Calu3 (cell line): ENCODE results near the gene KCNH2. TPM values are rescaled to one million over a fixed set of nuclear protein-coding genes. Genes with fewer than 3 reads are reported as not detected.

Experiments
- BruUV-seq: library from RNA; stranded (reverse); fragments of 400-500 nt; replicated peaks from 2 replicates; lab custom pipeline; 2021; lab: Mats Ljungman, UMichigan
- CTCF ChIA-PET: fragments of 300-600 bp; sonication (Branson Sonifier 250); formaldehyde crosslinking; loops from one replicate; lab custom pipeline; 2022; ENCODE audit warnings: antibody characterized with exemption; lab: Charles Lee
- DNase-seq: peaks from one replicate; pipeline ENCODE4 v3.0.0; 2022
- H3K27ac Mint-ChIP-seq: one replicate; pipeline ENCODE4 v1.8.0; 2022; ENCODE audit warnings: mixed read lengths; ENCODE audit not compliant: unreplicated experiment
- H3K27me3 Mint-ChIP-seq: one replicate; pipeline ENCODE4 v1.8.0; 2022; ENCODE audit warnings: mixed read lengths; ENCODE audit not compliant: unreplicated experiment
- H3K36me3 Mint-ChIP-seq: one replicate; pipeline ENCODE4 v1.8.0; 2022; ENCODE audit warnings: mild to moderate bottlenecking, moderate library complexity, mixed read lengths; ENCODE audit not compliant: insufficient read depth, unreplicated experiment
- H3K4me1 Mint-ChIP-seq: one replicate; pipeline ENCODE4 v1.8.0; 2022; ENCODE audit warnings: mild to moderate bottlenecking, low read depth, mixed read lengths; ENCODE audit not compliant: unreplicated experiment
- H3K4me3 Mint-ChIP-seq: one replicate; pipeline ENCODE4 v1.8.0; 2022; ENCODE audit warnings: mild to moderate bottlenecking, low read depth, moderate library complexity, mixed read lengths; ENCODE audit not compliant: unreplicated experiment
- H3K9me3 Mint-ChIP-seq: one replicate; pipeline ENCODE4 v1.8.0; 2022; ENCODE audit warnings: low read depth, mixed read lengths; ENCODE audit not compliant: unreplicated experiment
- CTCF ChIP-seq: fragments of 200-600 bp; IDR thresholded peaks from one replicate; pipeline ENCODE4 v1.8.0; 2022; ENCODE audit warnings: antibody characterized with exemption; ENCODE audit not compliant: unreplicated experiment
- intact Hi-C: fragments of 100-400 bp; cut with micrococcal nuclease; formaldehyde crosslinking; loops from one replicate; pipeline ENCODE4 v1.10.0; 2022; ENCODE audit not compliant: unreplicated experiment
- total RNA-seq: library from RNA; stranded (reverse); gene quantifications from 2 replicates; pipeline ENCODE4 v1.2.3, GENCODE V29; 2022

KCNH2 gene
- total RNA-seq, 1 experiment from 2014 or later: 0.45 TPM

DNA sequence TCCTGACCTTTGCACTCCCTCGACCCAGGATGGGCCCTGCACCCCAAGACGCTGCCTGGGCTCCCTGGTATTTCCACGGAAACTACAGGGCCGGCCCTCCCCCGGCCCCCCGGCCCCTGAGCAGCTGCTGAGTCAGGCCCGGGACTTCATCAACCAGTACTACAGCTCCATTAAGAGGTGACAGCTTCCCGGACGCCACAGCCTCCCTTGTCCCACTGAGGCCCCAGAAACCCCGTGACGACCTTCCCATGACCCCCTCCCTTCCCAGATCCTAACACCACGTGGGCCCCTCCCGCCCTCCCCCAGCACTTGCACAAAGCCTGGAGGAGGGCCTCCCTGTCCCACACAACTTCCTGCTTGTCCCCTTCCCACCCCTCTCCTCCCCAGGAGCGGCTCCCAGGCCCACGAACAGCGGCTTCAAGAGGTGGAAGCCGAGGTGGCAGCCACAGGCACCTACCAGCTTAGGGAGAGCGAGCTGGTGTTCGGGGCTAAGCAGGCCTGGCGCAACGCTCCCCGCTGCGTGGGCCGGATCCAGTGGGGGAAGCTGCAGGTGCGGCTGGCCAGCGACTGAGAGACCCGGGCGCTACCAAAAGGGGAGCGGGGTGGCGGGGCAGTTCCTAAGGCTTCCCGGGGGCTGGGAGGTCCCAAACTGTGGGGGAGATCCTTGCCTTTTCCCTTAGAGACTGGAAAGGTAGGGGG, 18.4 kb upstream of the KCNH2 start:
- no TSS peak for BruUV-seq
- intact Hi-C loops: no loop called here
- H3K4me3 Mint-ChIP-seq: no peak overlapping the region
- H3K36me3 Mint-ChIP-seq: no peaks in the 10 kb centered on the region
- no peak for DNase-seq
- no peak for TF ChIP-seq CTCF
- CTCF ChIA-PET: interaction anchor here (0.6 kb wide), 1 partner anchor 52 kb away, joined by 5 read pairs; the partner anchor contains the start of gene ASIC3
- no peak overlapping the region for H3K27ac Mint-ChIP-seq
- peaks cover 2% of the 10 kb centered on the region for H3K9me3 Mint-ChIP-seq
- H3K4me1 Mint-ChIP-seq: peaks cover 8% of the 10 kb centered on the region
- H3K27me3 Mint-ChIP-seq: peaks cover 24% of the 10 kb centered on the region

DNA sequence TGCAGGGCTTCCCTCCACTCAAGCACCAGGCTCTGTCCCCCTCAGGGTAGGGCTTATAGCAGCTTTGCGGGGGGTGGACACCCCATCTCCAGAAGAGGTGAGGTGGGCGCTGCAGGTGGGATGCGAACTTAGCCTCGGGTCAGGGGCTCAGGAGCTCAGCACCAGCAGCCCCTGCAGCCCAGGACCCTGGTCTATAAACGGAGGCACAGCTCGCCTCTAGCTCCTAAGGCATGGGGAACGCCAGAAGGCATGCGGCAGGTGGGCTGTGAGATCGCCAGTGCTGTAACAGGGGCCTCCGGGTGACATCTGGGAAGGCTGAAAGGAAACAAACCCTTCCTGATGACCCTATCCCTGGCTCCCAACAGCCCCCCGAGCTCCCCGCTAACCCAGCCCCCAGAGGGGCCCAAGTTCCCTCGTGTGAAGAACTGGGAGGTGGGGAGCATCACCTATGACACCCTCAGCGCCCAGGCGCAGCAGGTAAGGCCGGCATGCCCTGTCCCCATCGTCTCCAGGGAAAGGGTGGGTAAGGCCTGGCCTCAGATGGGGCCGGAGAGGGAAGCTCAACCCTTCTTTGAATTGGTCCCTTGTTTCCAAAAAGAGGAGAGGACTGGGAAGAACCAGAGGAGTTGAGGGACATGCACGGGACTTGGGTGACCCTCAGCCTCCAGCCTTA, 16.9 kb upstream of the KCNH2 start:
- H3K36me3 Mint-ChIP-seq: peaks cover 12% of the 10 kb centered on the region
- intact Hi-C loops: no loop called here
- no peak overlapping the region for H3K4me3 Mint-ChIP-seq
- BruUV-seq: no TSS peak
- H3K9me3 Mint-ChIP-seq: peaks cover 10% of the 10 kb centered on the region
- CTCF ChIA-PET: interaction anchor here (1.0 kb wide), 1 partner anchor 10 kb away, joined by 3 read pairs; no protein-coding TSS in a partner anchor
- peaks cover 23% of the 10 kb centered on the region for H3K4me1 Mint-ChIP-seq
- H3K27ac Mint-ChIP-seq: no peak overlapping the region
- TF ChIP-seq CTCF: no peak
- peaks cover 24% of the 10 kb centered on the region for H3K27me3 Mint-ChIP-seq
- no peak for DNase-seq

DNA sequence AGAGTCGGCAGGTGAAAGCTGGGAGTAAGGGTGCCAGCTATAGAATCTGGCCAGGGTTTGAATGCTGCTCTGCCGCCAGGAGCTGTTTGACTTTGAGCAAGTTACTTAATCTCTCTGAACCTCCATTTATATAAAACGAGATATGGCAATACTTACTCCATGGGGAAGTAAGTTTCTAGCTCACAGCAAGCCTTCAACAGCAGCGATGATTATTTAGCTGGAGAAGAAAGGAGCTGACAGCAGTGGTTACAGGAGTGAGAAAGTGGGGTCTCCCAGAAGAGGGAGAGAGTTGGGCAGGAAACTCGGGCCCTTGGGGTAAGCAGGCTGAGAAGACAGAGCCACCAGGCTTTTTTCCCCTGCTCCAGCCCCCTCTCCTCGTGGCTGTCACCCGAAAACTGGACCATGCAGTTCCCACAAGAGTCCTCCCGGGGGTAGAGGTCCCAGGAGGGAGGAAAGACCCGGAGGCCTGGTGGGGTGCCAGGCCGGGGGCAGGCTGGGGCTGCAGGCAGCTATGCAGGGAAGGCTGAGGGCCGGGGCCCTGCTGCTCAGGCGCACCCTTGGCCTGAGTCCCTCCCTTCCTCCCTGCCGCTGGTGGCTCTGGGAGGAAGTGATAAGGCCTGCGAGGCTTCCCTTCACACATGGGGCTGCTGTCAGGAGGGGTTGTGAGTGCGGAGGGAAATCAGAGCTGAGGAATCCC, 16.2 kb upstream of the KCNH2 start:
- H3K36me3 Mint-ChIP-seq: peaks cover 13% of the 10 kb centered on the region
- BruUV-seq: no TSS peak
- DNase-seq: no peak
- peaks cover 28% of the 10 kb centered on the region for H3K27me3 Mint-ChIP-seq
- CTCF ChIA-PET: interaction anchor here (0.9 to 1.0 kb wide), 3 partner anchors 10 to 32 kb away, joined by 3 read pairs; no protein-coding TSS in a partner anchor
- no peak overlapping the region for H3K4me3 Mint-ChIP-seq
- intact Hi-C loops: no loop called here
- peaks cover 16% of the 10 kb centered on the region for H3K9me3 Mint-ChIP-seq
- peaks cover 25% of the 10 kb centered on the region for H3K4me1 Mint-ChIP-seq
- H3K27ac Mint-ChIP-seq: no peak overlapping the region
- no peak for TF ChIP-seq CTCF

- Mint-ChIP-seq H3K9me3 (peaks cover 16% of the 10 kb centered on the region), H3K27ac (no peak overlapping the region), H3K27me3 (peaks cover 28% of the 10 kb centered on the region), H3K4me3 (no peak overlapping the region), H3K36me3 (peaks cover 13% of the 10 kb centered on the region), H3K4me1 (peaks cover 25% of the 10 kb centered on the region)
- intact Hi-C loops: no loop called here
- DNase-seq: no peak
- BruUV-seq: no TSS peak
- CTCF ChIA-PET: interaction anchor here (0.9 to 1.2 kb wide), 3 partner anchors 9 to 31 kb away, joined by 3 read pairs; no protein-coding TSS in a partner anchor
- no peak for TF ChIP-seq CTCF
These were observed 15.4 kb upstream of the KCNH2 start for GRCh38 chr7:150993511-150993910.
